ENCODE results near the gene MSI2. TPM values are rescaled to one million over a fixed set of nuclear protein-coding genes. Genes with fewer than 3 reads are reported as not detected.

Gene MSI2
- total RNA-seq, 4 donors from 2014 or later: 27.3 to 50.4 (median 36.8) TPM

DNA sequence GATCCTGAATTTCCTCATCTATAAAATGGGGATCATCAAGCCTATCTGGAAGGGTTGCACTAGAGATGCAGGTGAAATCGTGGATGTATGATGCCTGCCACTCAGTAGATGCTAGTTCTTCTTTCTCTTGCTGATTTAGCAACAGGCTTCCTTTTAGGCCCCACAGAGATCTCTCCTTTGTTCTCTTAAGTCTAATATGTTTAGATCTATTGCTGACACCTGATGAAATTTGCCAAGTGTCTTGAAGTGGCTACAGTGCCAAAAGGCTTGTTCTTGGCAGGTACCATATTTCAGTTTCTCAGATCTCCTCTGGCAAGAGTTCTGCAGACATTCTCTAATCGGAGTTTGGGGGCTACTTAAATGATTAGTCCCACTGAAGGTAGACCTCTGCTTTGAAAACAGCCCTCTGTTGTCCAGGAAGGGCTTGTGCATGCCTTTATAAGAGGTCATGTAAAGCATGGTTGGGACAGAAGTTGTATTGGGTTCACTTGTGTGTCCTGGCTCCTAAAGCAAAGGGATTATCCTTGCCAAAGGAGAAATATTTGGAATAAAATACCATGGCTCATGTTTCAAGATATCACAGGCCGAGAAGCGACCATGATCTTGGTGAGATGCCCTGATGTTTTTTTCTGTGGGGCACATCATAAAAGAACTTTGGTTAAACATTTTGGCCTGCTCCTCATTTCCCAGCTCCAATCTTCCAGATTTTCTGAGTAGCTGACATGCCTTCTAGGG, 234.0 kb downstream of the MSI2 start:
- Histone ChIP-seq H3K36me3 (no peaks in the 10 kb centered on the region), H3K4me1 (peaks cover 0 to 45% (median 7%) of the 10 kb centered on the region in 3 donors), H3K27ac (no peak overlapping the region), H3K27me3 (no peaks in the 10 kb centered on the region), H3K9me3 (no peaks in the 10 kb centered on the region), H3K4me3 (no peak overlapping the region)
- TF ChIP-seq POLR2A (IDR thresholded peaks at IDR 0.05) (no peak), EP300 (IDR thresholded peaks at IDR 0.05) (no peak), POLR2AphosphoS5 (IDR thresholded peaks at IDR 0.05) (no peak)
- 51 to 72% methylated on average over 4 of the region's 4 CpGs for WGBS, 2 donors (ENCODE audit: low coverage in 1 of 2)
- ATAC-seq: no peak

DNA sequence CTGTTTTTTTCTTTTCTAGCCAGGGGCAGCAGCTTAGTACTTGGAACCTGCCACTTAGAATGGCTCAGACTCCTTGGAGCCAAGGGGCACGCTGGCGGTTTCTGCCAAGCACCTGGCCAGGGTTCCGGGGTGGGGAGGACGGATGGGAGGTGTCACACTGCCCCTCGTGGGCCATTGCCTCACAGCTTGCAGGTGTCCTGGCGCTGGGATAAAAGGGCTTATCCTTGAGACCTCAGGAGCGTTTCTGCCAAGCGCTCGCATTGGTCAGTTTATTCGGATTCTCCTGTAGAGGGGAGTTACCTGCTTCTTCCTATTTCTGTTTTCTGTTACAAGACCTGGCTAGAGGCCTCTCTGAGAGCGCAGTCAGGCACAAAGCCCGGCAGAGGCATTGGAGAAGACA, 234.6 kb downstream of the MSI2 start:
- peaks cover 0 to 39% (median 7%) of the 10 kb centered on the region in 3 donors for H3K4me1 ChIP-seq
- H3K4me3 ChIP-seq: no peak overlapping the region
- no peaks in the 10 kb centered on the region for H3K9me3 ChIP-seq
- no peaks in the 10 kb centered on the region for H3K27me3 ChIP-seq
- 68 to 100% methylated on average over 1 to 10 of the region's 12 CpGs for WGBS, 2 donors (ENCODE audit: low coverage in 1 of 2)
- no peak overlapping the region for H3K27ac ChIP-seq
- ATAC-seq: no peak
- TF ChIP-seq, protein P1, sequence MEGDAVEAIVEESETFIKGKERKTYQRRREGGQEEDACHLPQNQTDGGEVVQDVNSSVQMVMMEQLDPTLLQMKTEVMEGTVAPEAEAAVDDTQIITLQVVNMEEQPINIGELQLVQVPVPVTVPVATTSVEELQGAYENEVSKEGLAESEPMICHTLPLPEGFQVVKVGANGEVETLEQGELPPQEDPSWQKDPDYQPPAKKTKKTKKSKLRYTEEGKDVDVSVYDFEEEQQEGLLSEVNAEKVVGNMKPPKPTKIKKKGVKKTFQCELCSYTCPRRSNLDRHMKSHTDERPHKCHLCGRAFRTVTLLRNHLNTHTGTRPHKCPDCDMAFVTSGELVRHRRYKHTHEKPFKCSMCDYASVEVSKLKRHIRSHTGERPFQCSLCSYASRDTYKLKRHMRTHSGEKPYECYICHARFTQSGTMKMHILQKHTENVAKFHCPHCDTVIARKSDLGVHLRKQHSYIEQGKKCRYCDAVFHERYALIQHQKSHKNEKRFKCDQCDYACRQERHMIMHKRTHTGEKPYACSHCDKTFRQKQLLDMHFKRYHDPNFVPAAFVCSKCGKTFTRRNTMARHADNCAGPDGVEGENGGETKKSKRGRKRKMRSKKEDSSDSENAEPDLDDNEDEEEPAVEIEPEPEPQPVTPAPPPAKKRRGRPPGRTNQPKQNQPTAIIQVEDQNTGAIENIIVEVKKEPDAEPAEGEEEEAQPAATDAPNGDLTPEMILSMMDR (IDR thresholded peaks at IDR 0.05): no peak
- no peak for TF ChIP-seq POLR2A (IDR thresholded peaks at IDR 0.05)
- no peak for TF ChIP-seq EP300 (IDR thresholded peaks at IDR 0.05)
- TF ChIP-seq POLR2AphosphoS5 (IDR thresholded peaks at IDR 0.05): no peak
- no peaks in the 10 kb centered on the region for H3K36me3 ChIP-seq

DNA sequence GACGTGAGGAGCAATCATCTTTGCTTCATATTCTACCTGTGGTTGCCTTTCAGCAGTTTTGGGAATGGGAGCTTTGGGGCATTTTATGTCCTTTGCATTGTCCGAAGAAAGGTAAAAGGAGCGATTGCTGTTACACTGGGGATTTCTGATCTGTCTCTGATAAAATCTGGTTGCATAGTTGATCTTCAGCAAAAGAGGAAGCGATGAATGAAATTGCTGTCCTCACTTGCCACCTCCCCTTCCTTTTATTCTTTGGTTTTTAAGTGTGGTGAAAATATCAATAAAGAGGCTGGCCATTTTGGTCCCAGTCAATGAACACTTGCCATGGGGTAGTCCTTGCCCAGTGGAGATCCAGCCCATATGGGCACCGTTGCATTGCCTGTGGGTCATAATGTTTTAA, 236.8 kb downstream of the MSI2 start:
- no peaks in the 10 kb centered on the region for H3K9me3 ChIP-seq
- no peak overlapping the region for H3K4me3 ChIP-seq
- peaks cover 0 to 21% (median 3%) of the 10 kb centered on the region in 3 donors for H3K4me1 ChIP-seq
- H3K36me3 ChIP-seq: no peaks in the 10 kb centered on the region
- WGBS, 2 donors (ENCODE audit: low coverage in 1 of 2): 100% methylated on average over 2 to 4 of the region's 5 CpGs
- ATAC-seq: no peak
- no peak overlapping the region for H3K27ac ChIP-seq
- TF ChIP-seq, protein P1 (IDR thresholded peaks at IDR 0.05): no peak
- no peak for TF ChIP-seq POLR2AphosphoS5 (IDR thresholded peaks at IDR 0.05)
- no peak for TF ChIP-seq POLR2A (IDR thresholded peaks at IDR 0.05)
- no peak for TF ChIP-seq EP300 (IDR thresholded peaks at IDR 0.05)
- H3K27me3 ChIP-seq: no peaks in the 10 kb centered on the region

DNA sequence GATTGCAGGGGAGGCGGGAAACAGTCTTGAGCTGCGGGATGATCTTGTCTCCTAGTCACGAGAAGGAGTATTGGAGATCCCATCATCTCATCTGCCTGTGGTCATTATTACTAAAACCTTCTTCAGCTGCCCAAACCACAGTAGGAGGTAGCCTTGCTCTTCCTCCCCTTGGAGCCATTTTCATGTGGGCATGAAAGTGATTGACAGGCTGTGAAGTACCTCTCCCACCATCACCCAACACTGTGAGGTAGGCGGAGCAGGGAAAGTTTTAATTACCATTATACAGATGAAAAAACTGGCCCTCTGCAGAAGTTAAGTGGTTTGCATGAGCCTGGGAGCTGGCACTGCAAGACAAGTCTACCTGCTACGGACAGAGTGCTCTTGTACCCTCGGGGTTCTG, 237.3 kb downstream of the MSI2 start:
- Histone ChIP-seq H3K27me3 (no peaks in the 10 kb centered on the region), H3K4me1 (peaks cover 0 to 21% (median 3%) of the 10 kb centered on the region in 3 donors), H3K36me3 (no peaks in the 10 kb centered on the region), H3K27ac (no peak overlapping the region), H3K4me3 (no peak overlapping the region), H3K9me3 (no peaks in the 10 kb centered on the region)
- no peak for ATAC-seq
- TF ChIP-seq POLR2A (IDR thresholded peaks at IDR 0.05) (no peak), EP300 (IDR thresholded peaks at IDR 0.05) (no peak), POLR2AphosphoS5 (IDR thresholded peaks at IDR 0.05) (no peak)
- TF ChIP-seq, protein P1 (IDR thresholded peaks at IDR 0.05): no peak
- WGBS, 2 donors (ENCODE audit: low coverage in 1 of 2): 100% methylated on average over 1 of the region's 6 CpGs; no CpG with 5 or more reads in 1 of the 2 donors

DNA sequence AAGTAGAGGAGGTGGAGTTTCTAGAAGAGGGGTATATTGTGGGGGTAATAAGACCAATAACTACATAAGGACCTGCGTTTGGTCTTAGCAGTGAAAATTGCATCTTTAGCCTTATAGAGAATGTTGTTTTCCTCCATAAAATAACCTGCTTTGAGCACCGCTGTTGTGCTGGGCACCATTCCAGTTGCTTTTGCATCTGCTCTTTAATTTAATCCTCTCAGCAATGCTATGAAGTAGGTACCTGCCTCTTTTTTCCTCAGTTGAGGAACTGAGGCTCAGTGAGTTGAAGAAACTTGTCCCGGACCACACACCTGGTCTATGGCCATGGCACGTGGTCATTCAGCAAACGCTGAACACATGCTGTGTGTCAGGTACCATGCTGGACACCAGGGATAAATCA, 238.1 kb downstream of the MSI2 start:
- ATAC-seq: no peak
- no peaks in the 10 kb centered on the region for H3K9me3 ChIP-seq
- no peaks in the 10 kb centered on the region for H3K36me3 ChIP-seq
- TF ChIP-seq EP300 (IDR thresholded peaks at IDR 0.05) (no peak), POLR2A (IDR thresholded peaks at IDR 0.05) (no peak), POLR2AphosphoS5 (IDR thresholded peaks at IDR 0.05) (no peak)
- TF ChIP-seq, protein P1 (IDR thresholded peaks at IDR 0.05): no peak
- no peaks in the 10 kb centered on the region for H3K27me3 ChIP-seq
- 92 to 100% methylated on average over 2 to 5 of the region's 5 CpGs for WGBS, 2 donors (ENCODE audit: low coverage in 1 of 2)
- no peak overlapping the region for H3K4me3 ChIP-seq
- no peak overlapping the region for H3K27ac ChIP-seq
- H3K4me1 ChIP-seq: peaks cover 0 to 21% (median 3%) of the 10 kb centered on the region in 3 donors

Measured in gastroesophageal sphincter (tissue), 4 donors.